ENCODE data around the gene DNM1L. TPM values are rescaled to one million over a fixed set of nuclear protein-coding genes. Genes with fewer than 3 reads are reported as not detected.

The DNM1L gene
- total and polyA plus RNA-seq, 8 donors: 44.1 to 128 (median 113) TPM

- intact Hi-C loops (cut with DNase I): no loop called here
- no peak for TF ChIP-seq CTCF (IDR thresholded peaks at IDR 0.05)
- H3K36me3 ChIP-seq: peaks cover 0 to 9% of the 10 kb centered on the region in 2 donors
- no peak overlapping the region for H3K4me3 ChIP-seq
- H3K27ac ChIP-seq: no peak overlapping the region
- H3K27me3 ChIP-seq: no peaks in the 10 kb centered on the region
- ATAC-seq: no peak
- no peak for DNase-seq
- no peaks in the 10 kb centered on the region for H3K9me3 ChIP-seq
- no peaks in the 10 kb centered on the region for H3K4me1 ChIP-seq
Observed at GRCh38 chr12:32650508-32650907, 28.6 kb upstream of the DNM1L start.

GRCh38 chr12:32651151-32651955 is 27.7 kb upstream of the DNM1L start:
- DNase-seq (no peak), ATAC-seq (no peak)
- H3K4me3 ChIP-seq: no peak overlapping the region
- no peaks in the 10 kb centered on the region for H3K27me3 ChIP-seq
- no peak overlapping the region for H3K27ac ChIP-seq
- peaks cover 0 to 2% of the 10 kb centered on the region in 2 donors for H3K36me3 ChIP-seq
- intact Hi-C loops (cut with DNase I): no loop called here
- H3K4me1 ChIP-seq: no peaks in the 10 kb centered on the region
- TF ChIP-seq CTCF (IDR thresholded peaks at IDR 0.05): no peak
- no peaks in the 10 kb centered on the region for H3K9me3 ChIP-seq

GRCh38 chr12:32651956-32652210 is 27.2 kb upstream of the DNM1L start:
- no peak overlapping the region for H3K4me3 ChIP-seq
- no peaks in the 10 kb centered on the region for H3K9me3 ChIP-seq
- intact Hi-C loops (cut with DNase I): no loop called here
- H3K27ac ChIP-seq: no peak overlapping the region
- no peak for TF ChIP-seq CTCF (IDR thresholded peaks at IDR 0.05)
- no peak for DNase-seq
- ATAC-seq: no peak
- no peaks in the 10 kb centered on the region for H3K4me1 ChIP-seq
- no peaks in the 10 kb centered on the region for H3K27me3 ChIP-seq
- no peaks in the 10 kb centered on the region for H3K36me3 ChIP-seq

- H3K27ac ChIP-seq: no peak overlapping the region
- intact Hi-C loops (cut with DNase I): loop anchor here in 1 of 2 donors (5.0 kb wide), 1 partner anchor 213 kb away; no protein-coding TSS in a partner anchor
Observed at GRCh38 chr12:32659908-32660440, 19.1 kb upstream of the DNM1L start.

More at GRCh38 chr12:32659908-32660440, 19.1 kb upstream of the DNM1L start:
- Histone ChIP-seq H3K36me3 (no peaks in the 10 kb centered on the region), H3K4me1 (no peaks in the 10 kb centered on the region), H3K4me3 (no peak overlapping the region), H3K27me3 (no peaks in the 10 kb centered on the region), H3K9me3 (no peaks in the 10 kb centered on the region)
- no peak for TF ChIP-seq CTCF (IDR thresholded peaks at IDR 0.05)
- DNase-seq (no peak), ATAC-seq (no peak)

Measured in left lung (tissue), 10 donors.